Esophagus squamous epithelium (tissue), 4 donors: ENCODE measurements around the gene KLRC4.
"Not testable (repeated sequence)": the region's sequence is repeated elsewhere in the genome, so short reads cannot be mapped to it uniquely, and the experiment has no call there.

Source experiments
- POLR2A ChIP-seq, 4 donors: fragments of 450-650 bp; IDR thresholded peaks; one replicate each; pipeline ENCODE4 v1.6.1; 2017; ENCODE audit warnings: antibody characterized with exemption in 4 of 4, mild to moderate bottlenecking in 4 of 4, moderate library complexity in 3 of 4
- TF ChIP-seq, protein P1 (sequence below), 6 experiments: fragments of 450-650 bp in 4 of 6; fragments of 200-600 bp in 2 of 6; sonication (generic) in 2 of 6; IDR thresholded peaks; one replicate each; pipeline ENCODE4 v1.5.1; 2016 to 2019; ENCODE audit warnings: antibody characterized with exemption in 6 of 6, mild to moderate bottlenecking in 4 of 6, moderate library complexity in 4 of 6

DNA sequence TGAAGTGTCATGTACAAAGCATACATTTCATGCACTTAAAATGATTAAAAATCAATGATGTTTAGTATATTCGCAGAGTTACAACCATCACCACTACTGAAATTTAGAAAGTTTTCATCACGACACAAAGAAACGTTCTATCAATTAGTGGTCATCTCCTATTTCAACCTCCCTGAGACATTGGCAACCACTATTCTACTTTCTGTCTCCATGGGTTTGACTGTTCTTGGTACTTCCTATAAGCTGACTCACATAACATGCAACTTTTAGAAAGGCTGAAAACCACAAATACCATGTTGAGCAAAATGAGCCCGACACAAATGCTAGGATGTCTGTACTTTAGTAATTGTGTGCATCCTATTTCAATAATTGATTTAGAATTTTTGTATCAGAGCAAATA lies 21.1 kb upstream of the KLRC4 start:
- TF ChIP-seq, protein P1, sequence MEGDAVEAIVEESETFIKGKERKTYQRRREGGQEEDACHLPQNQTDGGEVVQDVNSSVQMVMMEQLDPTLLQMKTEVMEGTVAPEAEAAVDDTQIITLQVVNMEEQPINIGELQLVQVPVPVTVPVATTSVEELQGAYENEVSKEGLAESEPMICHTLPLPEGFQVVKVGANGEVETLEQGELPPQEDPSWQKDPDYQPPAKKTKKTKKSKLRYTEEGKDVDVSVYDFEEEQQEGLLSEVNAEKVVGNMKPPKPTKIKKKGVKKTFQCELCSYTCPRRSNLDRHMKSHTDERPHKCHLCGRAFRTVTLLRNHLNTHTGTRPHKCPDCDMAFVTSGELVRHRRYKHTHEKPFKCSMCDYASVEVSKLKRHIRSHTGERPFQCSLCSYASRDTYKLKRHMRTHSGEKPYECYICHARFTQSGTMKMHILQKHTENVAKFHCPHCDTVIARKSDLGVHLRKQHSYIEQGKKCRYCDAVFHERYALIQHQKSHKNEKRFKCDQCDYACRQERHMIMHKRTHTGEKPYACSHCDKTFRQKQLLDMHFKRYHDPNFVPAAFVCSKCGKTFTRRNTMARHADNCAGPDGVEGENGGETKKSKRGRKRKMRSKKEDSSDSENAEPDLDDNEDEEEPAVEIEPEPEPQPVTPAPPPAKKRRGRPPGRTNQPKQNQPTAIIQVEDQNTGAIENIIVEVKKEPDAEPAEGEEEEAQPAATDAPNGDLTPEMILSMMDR (IDR thresholded peaks at IDR 0.05): not testable (repeated sequence)
- not testable (repeated sequence) for TF ChIP-seq POLR2A (IDR thresholded peaks at IDR 0.05)
